Erythroblast (primary cell): Measurements from ENCODE around the gene DUSP1.

Source experiments
- DNase-seq, 2 experiments: peaks; one replicate each; lab custom pipeline; 2025; lab: John Stamatoyannopoulos, UW
- GATA1 ChIP-seq: IDR thresholded peaks from 2 replicates; pipeline ENCODE4 v1.6.1; 2011; ENCODE audit warnings: low read depth, mild to moderate bottlenecking, control low read depth, low read length, moderate library complexity
- POLR2A ChIP-seq: IDR thresholded peaks from 2 replicates; pipeline ENCODE4 v1.6.1; 2011; ENCODE audit warnings: mild to moderate bottlenecking, low read length

Gene DUSP1

GRCh38 chr5:172805018-172805683, 34.2 kb upstream of the DUSP1 start:
- no peak for DNase-seq
- peak; percentile 20 for TF ChIP-seq POLR2A
- TF ChIP-seq GATA1: no peak

DNA sequence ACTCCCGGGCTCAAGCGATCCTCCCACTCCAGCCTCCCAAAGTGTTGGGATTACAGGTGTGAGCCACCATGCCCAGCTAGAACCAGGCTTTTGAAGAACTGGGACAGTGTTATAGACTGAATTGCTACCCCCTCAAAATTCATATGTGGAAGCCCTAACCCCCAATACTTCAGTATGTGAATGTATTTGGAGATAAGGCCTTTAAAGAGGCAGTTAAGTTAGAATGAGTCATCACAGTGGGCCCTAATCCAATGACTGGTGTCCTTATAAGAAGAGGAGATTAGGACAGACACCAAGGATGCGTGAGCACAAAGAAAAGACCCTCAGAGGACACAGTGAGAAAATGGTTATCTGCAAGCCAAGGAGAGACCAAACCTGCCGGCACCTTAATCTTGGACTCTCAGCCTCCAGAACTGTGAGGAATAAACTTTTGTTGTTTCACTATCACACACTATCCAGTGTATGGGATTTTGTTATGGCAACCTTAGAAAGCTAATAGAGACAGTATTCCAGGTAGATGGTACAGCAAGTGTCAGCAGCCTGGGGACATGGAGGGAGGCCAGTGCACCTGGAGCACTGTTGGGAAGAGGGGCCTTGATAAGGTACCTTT, 31.7 kb upstream of the DUSP1 start:
- TF ChIP-seq POLR2A (peak; percentile 98), GATA1 (no peak)

GRCh38 chr5:172802112-172802511, 31.1 kb upstream of the DUSP1 start:
- peak in 1 of 2 experiments; percentile 83 for DNase-seq
- TF ChIP-seq GATA1: no peak
- TF ChIP-seq POLR2A: no peak

More for the DNA sequence above, 31.7 kb upstream of the DUSP1 start:
- peak; percentile 95 to 98 for DNase-seq

DNA sequence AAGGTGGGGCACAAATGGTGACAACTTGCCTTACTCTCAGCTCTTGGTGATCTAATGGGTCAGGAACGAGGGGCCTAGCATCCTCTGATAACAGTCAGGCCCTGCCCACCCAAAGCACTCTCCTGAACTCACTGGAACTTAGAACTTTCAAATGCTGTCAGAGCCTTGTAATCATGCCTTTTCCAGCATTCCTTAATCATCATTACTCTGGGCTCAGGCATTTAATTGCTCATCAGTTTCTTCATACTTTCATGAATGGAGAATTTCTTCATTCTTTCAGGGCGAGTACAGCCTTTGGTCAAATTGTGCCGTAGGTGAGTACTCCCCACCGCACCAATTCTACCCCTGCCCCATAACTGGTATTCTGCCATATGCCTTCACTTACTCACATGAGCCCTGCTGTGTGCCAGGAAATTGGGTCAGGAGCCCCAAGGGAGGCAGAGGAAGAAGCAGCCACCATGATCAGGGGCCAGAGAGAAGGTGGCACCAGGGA, 30.2 kb upstream of the DUSP1 start:
- TF ChIP-seq POLR2A (no peak), GATA1 (no peak)
- peak; percentile 75 to 88 for DNase-seq

DNA sequence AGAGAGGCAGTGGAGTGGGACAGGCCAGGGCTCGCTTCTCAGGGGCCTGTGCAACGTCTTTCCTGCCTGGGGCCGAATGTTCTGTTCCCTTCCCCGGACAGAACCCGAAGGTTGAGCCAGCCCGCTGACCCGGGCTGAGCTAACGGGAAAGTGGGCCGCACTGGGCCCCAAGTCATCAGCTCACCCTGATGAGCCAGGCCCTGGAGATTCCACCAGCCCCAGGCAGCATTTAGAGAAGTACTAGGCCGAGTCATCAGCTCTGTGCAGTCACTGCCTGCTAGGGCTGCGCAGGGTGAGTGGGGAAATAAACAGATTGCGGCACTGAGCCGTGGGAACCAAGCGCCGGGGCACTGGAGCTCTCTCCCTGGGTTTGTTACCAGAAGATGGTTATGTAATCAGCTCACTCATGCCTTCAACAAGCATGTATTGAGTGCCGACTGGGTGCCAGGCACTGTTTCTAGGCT, 29.1 kb upstream of the DUSP1 start:
- TF ChIP-seq GATA1 (no peak), POLR2A (no peak)
- DNase-seq: peak in 1 of 2 experiments; percentile 56

GRCh38 chr5:172799416-172799815, 28.4 kb upstream of the DUSP1 start:
- no peak for DNase-seq
- TF ChIP-seq POLR2A (no peak), GATA1 (no peak)

DNA sequence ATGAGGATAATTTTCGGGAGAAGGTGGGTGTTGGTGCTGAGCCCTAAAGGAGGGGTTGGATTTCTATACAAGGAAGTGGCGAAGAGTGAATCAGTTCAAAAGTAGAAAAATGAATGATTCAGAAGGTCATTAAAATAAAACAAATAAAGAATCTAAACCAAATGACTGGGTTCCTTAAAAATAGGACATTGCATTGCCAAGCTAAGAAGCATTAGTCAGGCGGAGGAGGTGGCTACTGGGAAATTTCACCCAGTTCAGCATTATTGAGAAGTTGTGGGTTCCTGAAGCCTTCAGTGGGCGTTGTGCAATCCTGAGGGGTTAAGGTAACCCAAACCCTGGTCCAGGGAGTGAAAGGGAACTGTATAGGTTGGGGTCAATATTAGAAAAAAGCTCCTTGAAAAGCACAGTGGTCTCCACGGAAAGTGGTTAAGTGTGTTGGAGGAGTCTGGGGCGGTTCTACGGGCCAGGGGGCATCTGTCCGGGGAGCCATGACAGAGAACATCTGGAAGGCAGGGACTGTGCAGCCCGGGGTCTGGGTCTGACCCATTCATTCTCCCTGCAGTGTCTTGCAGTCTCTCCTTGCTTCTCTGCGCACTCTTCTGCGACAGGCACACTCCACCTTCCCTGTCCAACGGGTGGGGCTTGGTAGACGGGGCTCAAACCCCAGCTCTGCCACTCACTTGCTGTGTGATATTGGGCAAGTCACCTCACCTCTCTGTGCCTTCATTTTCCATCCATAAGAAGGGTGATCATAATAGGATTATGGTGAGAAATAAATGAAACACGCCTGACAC, 27.6 kb upstream of the DUSP1 start:
- no peak for DNase-seq

DNA sequence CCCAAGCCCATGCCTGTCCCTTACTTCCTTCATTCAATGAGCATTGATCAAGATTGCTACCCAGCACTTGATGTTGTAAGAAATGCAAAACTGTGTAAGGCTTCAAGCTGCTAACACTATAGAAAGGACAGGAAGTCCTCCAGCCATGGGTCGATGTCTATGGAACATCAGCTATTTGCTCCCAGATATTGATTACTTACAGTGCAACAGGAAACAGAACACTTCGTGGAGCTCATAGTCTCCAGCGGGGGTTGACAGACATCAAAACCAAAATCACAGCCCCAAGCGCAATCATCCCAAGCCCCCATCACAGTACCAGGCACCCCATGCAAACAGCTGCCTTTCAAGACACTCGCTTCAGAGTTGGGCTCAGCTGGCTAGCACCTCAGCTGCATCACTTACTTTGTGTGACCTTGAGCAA, 26.8 kb upstream of the DUSP1 start:
- DNase-seq: no peak
- TF ChIP-seq GATA1 (no peak), POLR2A (no peak)

More for the DNA sequence above, 27.6 kb upstream of the DUSP1 start:
- TF ChIP-seq GATA1: no peak
- no peak for TF ChIP-seq POLR2A

DNA sequence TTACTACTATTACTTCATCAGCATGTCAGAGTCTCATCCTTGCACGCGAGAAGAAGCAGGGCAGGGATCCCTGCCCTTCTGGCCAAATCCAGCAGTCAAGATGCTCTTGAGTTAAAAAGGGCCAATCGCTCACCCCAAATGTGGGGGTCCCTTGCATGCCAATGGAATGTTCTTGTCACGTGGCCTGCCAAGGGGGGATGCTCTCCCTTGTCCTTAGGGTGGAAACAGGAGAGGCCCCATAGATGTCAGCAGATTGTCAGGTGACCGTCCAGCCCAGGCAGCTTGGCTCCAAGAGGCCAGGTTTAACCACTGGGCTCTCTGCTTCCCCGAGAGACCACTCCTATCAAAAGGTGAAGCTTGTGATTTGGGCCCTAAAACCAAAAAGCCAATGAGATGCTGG, 25.3 kb upstream of the DUSP1 start:
- no peak for DNase-seq

DNA sequence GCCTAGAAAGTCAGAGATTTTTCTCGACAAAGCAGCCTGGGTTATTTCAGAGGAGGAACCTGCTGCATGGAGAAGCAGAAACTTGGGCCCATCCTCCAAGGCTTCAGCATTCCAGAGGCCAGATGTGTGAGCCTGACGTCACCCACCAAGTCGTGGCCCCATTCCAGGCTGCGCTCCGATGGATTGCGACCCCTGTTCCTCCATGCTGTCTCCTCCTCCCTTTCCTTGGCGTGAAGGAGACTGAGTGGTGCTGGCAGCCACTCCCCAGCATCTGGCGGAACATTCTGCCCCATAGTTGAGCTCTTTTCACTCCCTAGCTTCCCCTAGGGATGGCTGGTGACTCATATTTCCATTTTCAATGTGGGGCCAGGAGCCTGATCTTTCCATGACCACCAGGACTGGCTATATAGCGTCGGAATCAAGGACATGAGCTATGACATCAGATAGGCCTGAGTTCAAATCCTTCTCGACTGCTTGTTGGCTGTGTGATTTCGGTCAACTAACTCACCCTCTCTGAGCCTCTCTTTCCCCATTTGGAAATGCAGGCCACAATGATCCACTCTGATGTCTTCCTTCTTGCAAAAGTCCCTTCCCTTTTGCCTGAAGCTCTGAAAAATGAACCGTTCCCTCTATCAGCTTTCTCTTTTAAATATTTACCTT, 24.5 kb upstream of the DUSP1 start:
- no peak for DNase-seq
- TF ChIP-seq POLR2A: no peak
- TF ChIP-seq GATA1: no peak

More for the DNA sequence above, 25.3 kb upstream of the DUSP1 start:
- no peak for TF ChIP-seq POLR2A
- TF ChIP-seq GATA1: no peak

GRCh38 chr5:172793577-172794488, 22.8 kb upstream of the DUSP1 start:
- DNase-seq: peak in 1 of 2 experiments; percentile 38
- TF ChIP-seq POLR2A (no peak), GATA1 (no peak)
